Brain microvascular endothelial cell (primary cell): ENCODE data around the gene B4GALT4.

Source experiments
- DNase-seq: peaks from one replicate; pipeline ENCODE4 v3.0.0-alpha.2; 2020
- H3K27ac ChIP-seq: fragments of 250-450 bp; sonication (Bioruptor Pico); 2 replicates; pipeline ENCODE4 v1.5.1; 2020; ENCODE audit warnings: mild to moderate bottlenecking, moderate library complexity
- H3K27me3 ChIP-seq: fragments of 250-450 bp; sonication (Bioruptor Pico); replicated peaks from 2 replicates; pipeline ENCODE4 v1.5.1; 2020; ENCODE audit warnings: mild to moderate bottlenecking
- H3K36me3 ChIP-seq: fragments of 250-450 bp; sonication (Bioruptor Pico); replicated peaks from 2 replicates; pipeline ENCODE4 v1.5.1; 2020; ENCODE audit warnings: mild to moderate bottlenecking
- H3K4me3 ChIP-seq: 2 replicates; pipeline ENCODE4 v1.5.1; 2011; ENCODE audit warnings: low read depth, mild to moderate bottlenecking, control low read depth, low read length, moderate library complexity
- in situ Hi-C: cut with HindIII; loops from 2 replicates; pipeline ENCODE4 v1.10.0; 2017; ENCODE audit warnings: low sequenced_read_pairs, low pct_ligation_motif_present
- TF ChIP-seq, protein P1 (sequence below): IDR thresholded peaks from 2 replicates; pipeline ENCODE4 v1.5.1; 2011; ENCODE audit warnings: low read depth, mild to moderate bottlenecking, moderate library complexity, low read length, control low read depth, inconsistent platforms; ENCODE audit errors: missing control alignments

The B4GALT4 gene

DNA sequence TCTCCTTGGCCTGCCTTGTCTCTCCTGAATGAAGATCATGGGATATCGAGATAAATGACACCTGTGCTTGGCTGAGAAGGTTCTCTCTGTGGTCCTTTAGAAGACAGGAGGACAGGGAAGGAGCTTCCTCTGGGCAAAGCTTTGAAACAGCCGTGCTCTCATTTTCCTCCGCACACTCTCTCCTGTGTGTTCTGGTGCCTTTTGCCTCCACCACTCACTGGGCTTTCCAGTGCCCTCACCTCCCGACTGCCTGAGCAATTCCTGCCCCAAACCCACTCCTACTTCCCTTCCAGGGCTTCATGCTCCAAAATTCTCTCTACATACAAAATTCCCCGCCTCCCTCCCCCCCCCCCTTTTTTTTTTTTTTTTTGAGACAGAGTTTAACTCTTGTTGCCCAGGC, 35.0 kb downstream of the B4GALT4 start:
- in situ Hi-C loops = no loop called here
- no peak overlapping the region for H3K27ac ChIP-seq
- TF ChIP-seq, protein P1, sequence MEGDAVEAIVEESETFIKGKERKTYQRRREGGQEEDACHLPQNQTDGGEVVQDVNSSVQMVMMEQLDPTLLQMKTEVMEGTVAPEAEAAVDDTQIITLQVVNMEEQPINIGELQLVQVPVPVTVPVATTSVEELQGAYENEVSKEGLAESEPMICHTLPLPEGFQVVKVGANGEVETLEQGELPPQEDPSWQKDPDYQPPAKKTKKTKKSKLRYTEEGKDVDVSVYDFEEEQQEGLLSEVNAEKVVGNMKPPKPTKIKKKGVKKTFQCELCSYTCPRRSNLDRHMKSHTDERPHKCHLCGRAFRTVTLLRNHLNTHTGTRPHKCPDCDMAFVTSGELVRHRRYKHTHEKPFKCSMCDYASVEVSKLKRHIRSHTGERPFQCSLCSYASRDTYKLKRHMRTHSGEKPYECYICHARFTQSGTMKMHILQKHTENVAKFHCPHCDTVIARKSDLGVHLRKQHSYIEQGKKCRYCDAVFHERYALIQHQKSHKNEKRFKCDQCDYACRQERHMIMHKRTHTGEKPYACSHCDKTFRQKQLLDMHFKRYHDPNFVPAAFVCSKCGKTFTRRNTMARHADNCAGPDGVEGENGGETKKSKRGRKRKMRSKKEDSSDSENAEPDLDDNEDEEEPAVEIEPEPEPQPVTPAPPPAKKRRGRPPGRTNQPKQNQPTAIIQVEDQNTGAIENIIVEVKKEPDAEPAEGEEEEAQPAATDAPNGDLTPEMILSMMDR = no peak
- no peaks in the 10 kb centered on the region for H3K36me3 ChIP-seq
- H3K4me3 ChIP-seq = no peak overlapping the region
- DNase-seq = no peak
- H3K27me3 ChIP-seq = no peaks in the 10 kb centered on the region

DNA sequence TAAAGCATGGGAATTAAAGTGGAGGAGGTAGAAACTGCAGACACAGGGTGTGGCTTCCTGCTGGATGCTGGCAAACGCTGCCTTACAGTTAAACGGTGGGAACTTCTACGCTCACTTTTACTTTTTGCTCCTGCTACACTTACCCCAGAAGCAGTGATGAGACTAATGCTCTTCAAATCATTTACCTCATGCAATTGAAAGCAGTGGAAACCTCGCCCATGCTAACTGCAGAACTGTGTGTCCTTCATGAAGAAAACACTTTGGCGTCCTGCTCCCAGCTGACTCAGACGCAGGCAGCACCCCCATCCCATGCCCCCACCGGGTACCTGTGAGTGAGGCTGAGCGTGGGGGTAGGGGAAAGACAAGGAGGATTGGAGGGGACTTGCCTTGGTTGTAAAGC, 35.5 kb downstream of the B4GALT4 start:
- in situ Hi-C loops = no loop called here
- Histone ChIP-seq H3K27me3 (no peaks in the 10 kb centered on the region), H3K4me3 (no peak overlapping the region), H3K27ac (no peak overlapping the region), H3K36me3 (no peaks in the 10 kb centered on the region)
- DNase-seq = no peak
- TF ChIP-seq, protein P1 = no peak

DNA sequence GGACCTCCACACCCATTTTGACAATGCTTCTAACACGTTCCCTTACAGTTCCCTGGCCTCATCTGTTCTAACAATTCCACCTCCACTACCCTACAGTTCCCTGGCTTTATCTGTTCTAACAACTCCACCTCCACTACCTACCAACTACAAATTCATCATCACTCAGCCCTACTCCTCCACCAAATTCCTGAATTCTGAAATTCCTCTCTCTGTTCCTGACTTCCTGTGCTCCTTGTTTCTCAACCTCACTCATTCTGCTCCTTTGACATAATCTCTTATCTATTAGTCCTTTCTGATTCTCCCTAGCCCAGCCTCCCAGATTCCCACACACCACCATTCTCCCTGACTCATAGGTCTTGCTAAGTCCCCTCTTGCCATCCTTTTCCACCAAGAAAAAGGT, 44.8 kb downstream of the B4GALT4 start:
- H3K27ac ChIP-seq = no peak overlapping the region
- H3K36me3 ChIP-seq = no peaks in the 10 kb centered on the region
- DNase-seq = no peak
- TF ChIP-seq, protein P1 = no peak
- H3K27me3 ChIP-seq = no peaks in the 10 kb centered on the region
- no peak overlapping the region for H3K4me3 ChIP-seq
- in situ Hi-C loops = no loop called here

DNA sequence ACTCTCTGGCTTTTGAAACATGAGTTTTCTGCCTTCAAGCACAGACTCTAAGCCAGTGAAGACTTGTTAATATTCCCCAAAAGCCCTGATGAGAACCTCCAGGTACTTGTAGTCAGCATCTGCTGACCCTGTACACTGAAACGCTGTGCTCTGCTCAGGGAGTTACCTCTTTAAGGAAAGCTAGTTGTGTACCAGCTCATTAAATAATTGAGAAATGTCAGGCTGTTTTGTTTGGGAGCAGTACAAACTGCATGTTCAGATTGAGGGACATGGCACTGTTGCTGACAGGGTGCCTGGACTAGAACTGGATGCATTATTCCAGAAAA, 45.6 kb downstream of the B4GALT4 start:
- Histone ChIP-seq H3K27me3 (no peaks in the 10 kb centered on the region), H3K4me3 (no peak overlapping the region), H3K27ac (no peak overlapping the region), H3K36me3 (no peaks in the 10 kb centered on the region)
- in situ Hi-C loops = no loop called here
- no peak for DNase-seq
- TF ChIP-seq, protein P1 = no peak

DNA sequence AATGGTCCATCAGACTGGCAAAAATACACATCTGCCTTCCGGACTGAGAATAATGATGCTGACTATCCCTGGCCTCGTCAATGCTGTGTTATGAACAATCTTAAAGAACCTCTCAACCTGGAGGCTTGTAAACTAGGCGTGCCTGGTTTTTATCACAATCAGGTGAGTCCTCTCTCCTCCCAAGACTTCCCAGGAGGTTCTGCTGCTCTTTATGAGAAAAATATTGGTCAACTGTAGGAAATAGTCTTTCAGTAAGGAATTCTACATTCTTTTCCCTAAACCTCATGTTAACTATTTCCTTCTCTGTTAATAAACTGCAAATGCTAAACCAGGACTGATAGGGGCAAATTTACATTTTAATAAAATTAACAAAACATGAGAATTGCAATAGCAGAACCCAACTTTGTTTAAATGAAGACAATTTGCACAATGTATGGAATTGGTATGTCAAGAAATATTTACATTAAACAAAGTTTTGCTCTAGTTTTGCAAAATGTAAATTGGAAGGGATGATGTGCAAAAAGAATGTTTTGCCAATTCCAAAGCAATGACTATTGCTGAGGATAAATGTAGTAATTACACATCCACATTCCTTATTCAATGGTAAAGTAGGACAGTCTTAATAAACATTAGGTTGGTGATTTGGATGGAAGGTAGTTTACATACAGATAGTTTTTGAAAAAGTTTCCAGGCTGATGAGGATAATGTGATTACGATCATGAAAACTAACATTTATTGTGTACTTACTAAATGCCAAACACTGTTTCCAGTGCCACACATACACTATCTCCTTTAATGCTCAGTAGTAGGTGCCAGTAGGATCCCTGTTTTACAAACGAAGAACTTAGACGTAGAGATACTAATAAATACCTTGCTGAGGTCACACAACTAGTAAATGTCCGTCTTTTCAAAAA, 46.2 kb downstream of the B4GALT4 start:
- Histone ChIP-seq H3K4me3 (no peak overlapping the region), H3K36me3 (no peaks in the 10 kb centered on the region), H3K27me3 (no peaks in the 10 kb centered on the region), H3K27ac (no peak overlapping the region)
- TF ChIP-seq, protein P1 = no peak
- no peak for DNase-seq
- in situ Hi-C loops = no loop called here

DNA sequence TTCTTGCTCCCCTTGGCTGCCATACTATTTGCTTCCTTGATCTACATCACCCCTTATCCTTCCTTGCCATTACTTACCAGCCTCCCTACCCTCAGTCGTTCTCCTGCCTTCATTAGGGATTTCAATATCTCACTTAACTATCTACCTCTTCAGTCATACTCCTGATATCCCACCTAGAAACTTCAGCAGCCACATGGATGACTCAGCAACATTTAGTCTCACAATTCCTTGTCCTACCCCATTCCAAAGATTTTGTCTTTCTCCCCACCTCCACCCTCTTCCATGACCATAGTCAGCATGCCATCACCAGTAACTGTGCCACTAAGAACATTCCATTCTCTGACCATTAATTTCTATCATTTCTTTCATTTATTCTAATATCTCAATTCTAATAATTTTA, 48.9 kb downstream of the B4GALT4 start:
- in situ Hi-C loops = no loop called here
- TF ChIP-seq, protein P1 = no peak

More for the DNA sequence above, 48.9 kb downstream of the B4GALT4 start:
- Histone ChIP-seq H3K27ac (no peak overlapping the region), H3K4me3 (no peak overlapping the region), H3K36me3 (no peaks in the 10 kb centered on the region), H3K27me3 (no peaks in the 10 kb centered on the region)
- no peak for DNase-seq
